DOHH2 (cell line): ENCODE measurements around the gene ATP8A2.

Source experiments
- H3F3A ChIP-seq: fragments of 200-600 bp; sonication (generic), shearing (Covaris generic); 2 replicates; pipeline ENCODE4 v1.6.0; 2016; ENCODE audit warnings: antibody characterized with exemption, mild to moderate bottlenecking; ENCODE audit not compliant: control insufficient read depth, insufficient read depth
- H3K27ac ChIP-seq: fragments of 200-600 bp; sonication (generic); 2 replicates; pipeline ENCODE4 v1.5.1; 2014; ENCODE audit warnings: low read depth, mild to moderate bottlenecking, low read length, moderate library complexity
- H3K27me3 ChIP-seq: fragments of 200-600 bp; sonication (generic); 2 replicates; pipeline ENCODE4 v1.6.1; 2014; ENCODE audit warnings: mild to moderate bottlenecking, low read length, mixed read lengths; ENCODE audit not compliant: control insufficient read depth
- H3K36me3 ChIP-seq: fragments of 200-600 bp; sonication (generic); 2 replicates; pipeline ENCODE4 v1.6.1; 2014; ENCODE audit warnings: mild to moderate bottlenecking, low read length, moderate library complexity, mixed read lengths; ENCODE audit not compliant: control insufficient read depth
- H3K4me1 ChIP-seq: fragments of 200-600 bp; sonication (generic); 2 replicates; pipeline ENCODE4 v1.6.1; 2014; ENCODE audit warnings: mild to moderate bottlenecking, low read length, mixed read lengths; ENCODE audit not compliant: control insufficient read depth
- H3K4me2 ChIP-seq: fragments of 200-600 bp; sonication (generic); 2 replicates; pipeline ENCODE4 v1.6.0; 2014; ENCODE audit warnings: mild to moderate bottlenecking, low read length, moderate library complexity
- H3K4me3 ChIP-seq: fragments of 200-600 bp; sonication (generic); 2 replicates; pipeline ENCODE4 v1.5.1; 2014; ENCODE audit warnings: mild to moderate bottlenecking, low read length, mixed read lengths
- H3K79me2 ChIP-seq: fragments of 200-600 bp; sonication (generic); 2 replicates; pipeline ENCODE4 v1.6.1; 2014; ENCODE audit warnings: mild to moderate bottlenecking, low read length, mixed read lengths; ENCODE audit not compliant: control insufficient read depth
- H3K9me2 ChIP-seq: fragments of 200-600 bp; sonication (generic); replicated peaks from 2 replicates; pipeline ENCODE4 v1.6.1; 2014; ENCODE audit warnings: mild to moderate bottlenecking, low read length, mixed read lengths; ENCODE audit not compliant: control insufficient read depth
- H3K9me3 ChIP-seq: fragments of 200-600 bp; sonication (generic); 2 replicates; pipeline ENCODE4 v1.6.1; 2014; ENCODE audit warnings: antibody characterized with exemption, low read length, mixed read lengths; ENCODE audit not compliant: control insufficient read depth, insufficient read depth
- H4K20me1 ChIP-seq: fragments of 200-600 bp; sonication (generic); 2 replicates; pipeline ENCODE4 v1.6.0; 2014; ENCODE audit warnings: low read depth, mild to moderate bottlenecking, antibody characterized with exemption, low read length, moderate library complexity; ENCODE audit not compliant: control insufficient read depth, insufficient read depth
- EZH2phosphoT487 ChIP-seq: fragments of 200-600 bp; sonication (generic); IDR thresholded peaks from 2 replicates; pipeline ENCODE4 v1.6.1; 2017; ENCODE audit warnings: borderline replicate concordance, mild to moderate bottlenecking, antibody characterized with exemption, low read length, moderate library complexity, mixed read lengths
- TF ChIP-seq, protein P1 (sequence below): fragments of 200-600 bp; sonication (generic); IDR thresholded peaks from one replicate; pipeline ENCODE4 v1.5.1; 2014; ENCODE audit warnings: antibody characterized with exemption, mild to moderate bottlenecking, low read depth, low read length; ENCODE audit not compliant: poor library complexity, severe bottlenecking

The ATP8A2 gene

GRCh38 chr13:25453850-25454365, 82.1 kb downstream of the ATP8A2 start:
- Histone ChIP-seq H3K4me3 (no peak overlapping the region), H3K9me2 (no peaks in the 10 kb centered on the region), H3K9me3 (no peaks in the 10 kb centered on the region), H3K27me3 (no peaks in the 10 kb centered on the region), H3F3A (no peaks in the 10 kb centered on the region), H3K4me1 (no peaks in the 10 kb centered on the region), H3K27ac (no peak overlapping the region), H3K4me2 (no peak overlapping the region), H4K20me1 (no peaks in the 10 kb centered on the region), H3K36me3 (no peaks in the 10 kb centered on the region), H3K79me2 (no peaks in the 10 kb centered on the region)
- TF ChIP-seq EZH2phosphoT487 = no peak
- TF ChIP-seq, protein P1, sequence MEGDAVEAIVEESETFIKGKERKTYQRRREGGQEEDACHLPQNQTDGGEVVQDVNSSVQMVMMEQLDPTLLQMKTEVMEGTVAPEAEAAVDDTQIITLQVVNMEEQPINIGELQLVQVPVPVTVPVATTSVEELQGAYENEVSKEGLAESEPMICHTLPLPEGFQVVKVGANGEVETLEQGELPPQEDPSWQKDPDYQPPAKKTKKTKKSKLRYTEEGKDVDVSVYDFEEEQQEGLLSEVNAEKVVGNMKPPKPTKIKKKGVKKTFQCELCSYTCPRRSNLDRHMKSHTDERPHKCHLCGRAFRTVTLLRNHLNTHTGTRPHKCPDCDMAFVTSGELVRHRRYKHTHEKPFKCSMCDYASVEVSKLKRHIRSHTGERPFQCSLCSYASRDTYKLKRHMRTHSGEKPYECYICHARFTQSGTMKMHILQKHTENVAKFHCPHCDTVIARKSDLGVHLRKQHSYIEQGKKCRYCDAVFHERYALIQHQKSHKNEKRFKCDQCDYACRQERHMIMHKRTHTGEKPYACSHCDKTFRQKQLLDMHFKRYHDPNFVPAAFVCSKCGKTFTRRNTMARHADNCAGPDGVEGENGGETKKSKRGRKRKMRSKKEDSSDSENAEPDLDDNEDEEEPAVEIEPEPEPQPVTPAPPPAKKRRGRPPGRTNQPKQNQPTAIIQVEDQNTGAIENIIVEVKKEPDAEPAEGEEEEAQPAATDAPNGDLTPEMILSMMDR = no peak

- Histone ChIP-seq H3K9me3 (no peaks in the 10 kb centered on the region), H3F3A (no peaks in the 10 kb centered on the region), H3K4me1 (no peaks in the 10 kb centered on the region), H4K20me1 (no peaks in the 10 kb centered on the region), H3K4me2 (no peak overlapping the region), H3K9me2 (no peaks in the 10 kb centered on the region), H3K27me3 (no peaks in the 10 kb centered on the region), H3K4me3 (no peak overlapping the region), H3K79me2 (no peaks in the 10 kb centered on the region), H3K36me3 (no peaks in the 10 kb centered on the region), H3K27ac (no peak overlapping the region)
- TF ChIP-seq, protein P1 = no peak
- TF ChIP-seq EZH2phosphoT487 = no peak
Observed at GRCh38 chr13:25455146-25455545, 83.4 kb downstream of the ATP8A2 start.

- H3K9me3 ChIP-seq = no peaks in the 10 kb centered on the region
- H3K79me2 ChIP-seq = no peaks in the 10 kb centered on the region
- no peaks in the 10 kb centered on the region for H3K36me3 ChIP-seq
- H3K27me3 ChIP-seq = no peaks in the 10 kb centered on the region
- H3K4me1 ChIP-seq = no peaks in the 10 kb centered on the region
- H3K9me2 ChIP-seq = no peaks in the 10 kb centered on the region
- no peaks in the 10 kb centered on the region for H4K20me1 ChIP-seq
- H3K27ac ChIP-seq = no peak overlapping the region
- no peak overlapping the region for H3K4me3 ChIP-seq
- no peak for TF ChIP-seq EZH2phosphoT487
- TF ChIP-seq, protein P1 = no peak
- H3F3A ChIP-seq = no peaks in the 10 kb centered on the region
- no peak overlapping the region for H3K4me2 ChIP-seq
Observed at GRCh38 chr13:25457566-25457965, 85.8 kb downstream of the ATP8A2 start.
